ENCODE measurements around the gene SPRED2.
"Not testable (repeated sequence)": the region's sequence is repeated elsewhere in the genome, so short reads cannot be mapped to it uniquely, and the experiment has no call there.

SPRED2 gene

GRCh38 chr2:65334714-65335113 is 97.7 kb downstream of the SPRED2 start:
- no peak for DNase-seq

GRCh38 chr2:65331336-65332025 is 100.9 kb downstream of the SPRED2 start:
- no peak for DNase-seq

- DNase-seq: no peak
These were observed 102.9 kb downstream of the SPRED2 start for GRCh38 chr2:65329525-65329924.

- DNase-seq: no peak
These were observed 106.1 kb downstream of the SPRED2 start for GRCh38 chr2:65326276-65326675.

GRCh38 chr2:65325066-65325465 is 107.3 kb downstream of the SPRED2 start:
- no peak for DNase-seq

- DNase-seq: no peak
These were observed 111.5 kb downstream of the SPRED2 start for GRCh38 chr2:65320946-65321345.

DNA sequence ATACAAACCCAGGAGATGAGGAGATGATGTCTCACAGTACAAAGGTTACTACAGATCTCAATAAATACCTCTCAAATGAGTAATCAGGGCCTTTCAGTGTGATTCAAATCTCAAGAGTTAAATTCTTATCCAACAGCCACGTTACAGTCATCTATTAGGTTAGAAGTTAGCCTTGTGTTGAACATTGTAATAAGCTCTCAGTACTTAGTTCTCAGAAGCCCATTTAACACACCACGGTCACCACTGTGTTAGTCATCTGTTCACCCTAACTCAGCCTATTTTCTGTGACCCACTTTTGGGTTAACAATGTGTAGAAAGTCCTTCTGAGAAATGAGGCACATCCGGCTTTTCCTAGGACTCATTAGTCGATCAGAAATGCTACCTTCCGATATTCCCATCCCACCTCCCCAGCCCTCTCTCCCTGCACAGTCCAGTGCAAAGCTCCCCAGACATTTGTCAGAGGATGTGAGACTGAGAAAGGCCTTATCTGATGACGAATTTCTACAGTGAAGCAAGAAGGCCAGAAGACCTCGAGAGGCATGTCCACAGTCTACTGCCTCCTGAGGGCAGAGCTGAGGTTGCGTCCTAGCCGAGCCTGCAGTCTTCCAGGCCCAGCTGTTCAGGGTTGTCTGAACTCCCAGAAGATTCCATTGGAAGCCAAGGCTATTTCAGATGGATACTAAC is 112.2 kb downstream of the SPRED2 start:
- no peak for DNase-seq

DNA sequence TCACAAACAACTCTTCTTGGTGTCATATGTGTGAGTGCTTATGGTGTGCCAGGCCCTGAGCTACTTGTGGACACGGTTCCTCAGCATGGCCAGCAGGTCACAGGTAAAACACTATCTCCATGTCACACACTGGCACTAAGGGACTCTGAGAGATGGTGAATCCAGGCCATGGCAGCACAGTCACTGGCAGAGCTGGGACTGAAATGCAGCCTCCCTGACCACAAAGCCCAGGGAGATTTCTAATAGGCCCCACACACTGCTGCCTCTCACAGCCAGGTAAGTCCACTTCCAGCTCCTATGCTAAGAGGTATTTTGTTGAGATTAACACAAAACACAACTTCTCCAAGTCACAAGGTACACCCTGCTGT is 112.7 kb downstream of the SPRED2 start:
- no peak for DNase-seq

- no peak for DNase-seq
These were observed 113.2 kb downstream of the SPRED2 start for GRCh38 chr2:65319072-65319673.

DNA sequence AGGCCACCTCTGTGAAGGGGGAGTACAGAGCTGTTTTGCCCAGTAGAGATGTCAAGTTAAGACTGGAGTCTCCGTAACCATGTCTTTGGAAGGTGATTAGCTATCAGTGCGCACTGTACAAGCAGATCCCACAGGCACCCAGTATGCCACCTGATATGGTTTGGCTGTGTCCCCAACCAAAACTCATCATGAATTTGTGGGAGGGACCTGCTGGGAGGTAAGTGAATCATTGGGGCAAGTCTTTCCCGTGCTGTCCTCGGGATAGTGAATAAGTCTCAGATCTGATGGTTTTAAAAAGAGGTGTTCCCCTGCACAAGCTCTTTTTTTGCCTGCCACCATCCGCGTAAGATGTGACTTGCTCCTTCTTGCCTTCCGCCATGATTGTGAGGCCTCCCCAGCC is 114.6 kb downstream of the SPRED2 start:
- no peak for DNase-seq

- DNase-seq: not testable (repeated sequence)
These were observed 115.0 kb downstream of the SPRED2 start for GRCh38 chr2:65317351-65317750.

GRCh38 chr2:65316072-65316471 is 116.3 kb downstream of the SPRED2 start:
- no peak for DNase-seq

GRCh38 chr2:65314801-65315441 is 117.5 kb downstream of the SPRED2 start:
- DNase-seq: no peak

GRCh38 chr2:65313954-65314256 is 118.5 kb downstream of the SPRED2 start:
- no peak for DNase-seq

DNA sequence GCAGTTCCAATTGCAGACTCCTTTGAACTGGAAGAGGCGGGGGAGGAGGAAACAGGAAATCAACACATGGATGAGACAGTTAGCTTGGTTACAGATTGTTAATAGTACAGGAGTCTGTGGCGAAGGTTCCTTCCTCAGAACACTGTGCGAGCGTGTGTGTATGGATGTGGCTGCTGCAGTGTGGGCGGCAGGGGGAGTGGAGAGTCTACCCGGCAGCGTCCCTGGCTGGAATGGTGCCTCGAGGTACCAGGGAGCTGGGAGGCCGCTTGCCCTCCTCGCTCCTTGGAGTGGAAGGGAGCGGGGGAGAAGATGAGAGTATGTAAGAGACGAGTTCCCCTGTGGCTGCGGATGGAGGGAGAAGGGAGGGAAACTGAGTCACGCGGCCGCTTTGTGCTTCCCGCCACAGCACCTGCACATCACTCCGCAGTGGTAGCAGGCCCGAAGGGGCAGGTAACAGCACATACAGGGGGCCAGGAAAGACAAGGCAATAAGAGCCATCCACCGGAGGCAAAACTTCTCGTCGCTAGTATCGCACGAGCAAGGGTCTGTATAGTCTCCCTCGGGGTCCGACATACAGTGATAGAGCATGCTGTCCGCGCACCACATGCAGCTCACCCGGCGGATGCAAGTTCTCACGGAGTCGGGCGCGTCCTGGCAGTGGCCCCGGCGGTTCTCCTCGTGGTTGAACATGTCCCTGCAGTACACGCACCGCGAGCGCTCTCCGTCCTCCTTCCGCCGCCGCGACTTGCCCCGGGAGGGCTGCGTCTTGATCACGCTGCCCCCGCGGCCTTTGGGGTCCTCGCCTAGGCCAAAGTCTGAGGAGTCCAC is 119.1 kb downstream of the SPRED2 start:
- DNase-seq: no peak

DNA sequence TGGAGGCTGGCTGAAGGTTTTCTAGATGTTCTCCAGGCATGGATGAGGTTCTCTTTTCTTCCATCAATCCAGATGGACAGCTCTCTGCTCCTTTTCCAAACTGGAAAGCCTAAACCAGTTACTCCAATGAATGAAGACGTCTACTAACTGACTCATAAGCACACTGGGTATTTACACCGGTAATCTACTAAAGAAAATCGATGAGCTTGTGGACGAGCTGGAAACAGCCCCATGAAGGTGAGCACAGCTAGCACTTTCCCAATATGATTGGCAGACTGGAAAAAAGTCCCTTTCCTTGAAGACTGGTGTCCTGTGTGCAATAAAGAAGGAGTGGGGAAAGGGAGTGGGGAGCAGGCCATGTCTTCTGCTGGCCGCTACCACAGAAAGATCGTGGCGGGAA is 120.8 kb downstream of the SPRED2 start:
- no peak for DNase-seq

DNA sequence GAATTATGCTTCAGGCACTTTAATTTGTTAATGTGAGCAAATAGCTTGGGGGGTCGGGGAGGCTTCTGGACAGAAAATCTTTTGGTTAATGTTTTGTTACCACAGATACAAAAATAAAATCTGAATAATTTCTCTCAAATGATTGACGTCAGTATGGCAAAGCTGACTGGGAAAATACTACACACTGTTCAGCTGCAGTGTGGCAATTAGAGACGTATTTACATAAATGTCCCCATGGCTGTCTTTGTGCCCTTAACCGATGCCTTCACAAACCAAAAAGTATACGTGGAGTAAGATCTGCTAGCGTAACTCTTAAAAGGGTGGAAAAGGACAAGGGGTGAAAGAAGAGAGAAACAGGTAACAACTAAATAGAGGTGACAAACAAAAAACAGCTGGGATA is 121.3 kb downstream of the SPRED2 start:
- no peak for DNase-seq

DNA sequence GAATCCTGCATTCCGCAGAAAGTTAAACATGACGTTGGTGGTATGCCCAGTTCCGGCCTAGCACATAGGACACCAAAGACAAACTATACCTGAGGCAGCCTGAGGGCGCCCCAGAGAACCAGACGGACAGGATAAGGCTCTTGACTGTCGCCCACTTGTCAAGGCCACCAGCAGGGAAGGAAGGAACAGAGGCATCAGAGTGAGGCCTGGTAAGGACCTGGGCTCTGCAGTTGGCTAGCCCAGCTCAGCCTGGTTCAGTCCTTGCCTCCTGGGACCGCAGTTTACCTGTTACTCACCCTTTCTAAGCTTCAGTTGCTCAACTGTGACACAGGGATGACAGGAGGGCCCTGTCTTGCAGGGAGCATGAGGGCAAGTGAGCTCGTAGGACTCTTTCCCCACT is 122.7 kb downstream of the SPRED2 start:
- DNase-seq: no peak

DNA sequence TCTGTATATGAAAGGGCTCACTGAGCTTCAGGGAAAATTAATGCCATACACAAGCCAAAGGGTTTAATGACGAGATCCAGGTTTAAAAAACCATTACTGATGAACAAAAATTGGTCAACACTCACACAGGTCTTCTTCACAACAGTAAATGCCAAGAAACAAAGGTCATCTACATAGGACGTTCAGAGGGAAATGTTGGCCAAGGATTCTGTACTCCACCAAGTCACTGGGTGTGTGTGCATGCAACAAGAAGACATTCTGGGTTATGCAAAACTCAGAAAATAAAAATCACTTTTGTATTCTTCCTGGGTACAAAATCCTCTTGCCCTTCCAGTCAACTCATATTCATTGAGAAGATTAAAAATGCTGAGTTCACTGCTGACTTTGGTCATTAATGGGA is 126.5 kb downstream of the SPRED2 start:
- no peak for DNase-seq

DNA sequence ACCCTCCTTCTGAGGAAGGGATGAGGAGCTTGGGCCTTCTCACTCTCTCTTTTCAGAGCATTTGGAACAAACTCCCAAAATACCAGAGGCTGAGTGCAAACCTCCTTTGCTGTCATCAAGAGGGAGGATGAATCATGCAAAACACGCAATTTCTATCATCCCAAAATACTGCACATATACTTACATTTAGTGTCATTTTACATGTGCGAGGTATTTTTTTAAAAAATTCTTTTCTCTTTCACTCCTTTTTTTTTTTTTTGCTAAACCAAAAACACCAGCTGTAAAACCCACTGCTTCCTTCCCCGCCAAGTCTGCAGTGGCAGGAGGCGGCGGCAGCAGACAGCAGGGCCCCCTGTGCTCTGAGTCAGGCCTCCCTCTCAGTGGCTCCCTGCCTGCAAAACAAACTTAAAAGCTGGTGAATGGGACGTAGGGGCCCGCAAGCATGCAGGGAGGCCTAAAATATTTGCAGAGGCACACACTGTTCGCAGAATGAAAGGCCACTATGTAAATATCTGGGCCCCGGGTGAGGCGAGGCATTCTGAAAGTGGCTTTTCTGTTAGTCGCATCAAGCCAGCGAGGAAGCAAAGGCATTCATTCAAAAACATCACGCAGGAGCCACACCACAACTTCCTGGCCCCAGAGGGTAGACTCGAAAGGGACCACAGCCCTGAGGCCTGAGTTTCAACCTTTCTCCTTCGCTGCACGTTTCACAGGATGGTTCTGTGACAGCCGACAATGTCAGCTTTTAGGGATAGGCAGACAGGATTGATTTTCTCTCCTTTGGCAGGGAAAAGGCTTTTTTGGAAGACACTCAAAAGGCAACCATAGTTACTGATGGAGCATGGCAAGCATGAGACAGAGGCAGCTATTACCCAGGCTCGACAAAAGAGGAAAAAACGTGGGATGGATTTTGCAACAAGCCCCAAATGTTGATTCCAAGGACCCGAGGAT is 131.4 kb downstream of the SPRED2 start:
- DNase-seq: peak; percentile 49

DNA sequence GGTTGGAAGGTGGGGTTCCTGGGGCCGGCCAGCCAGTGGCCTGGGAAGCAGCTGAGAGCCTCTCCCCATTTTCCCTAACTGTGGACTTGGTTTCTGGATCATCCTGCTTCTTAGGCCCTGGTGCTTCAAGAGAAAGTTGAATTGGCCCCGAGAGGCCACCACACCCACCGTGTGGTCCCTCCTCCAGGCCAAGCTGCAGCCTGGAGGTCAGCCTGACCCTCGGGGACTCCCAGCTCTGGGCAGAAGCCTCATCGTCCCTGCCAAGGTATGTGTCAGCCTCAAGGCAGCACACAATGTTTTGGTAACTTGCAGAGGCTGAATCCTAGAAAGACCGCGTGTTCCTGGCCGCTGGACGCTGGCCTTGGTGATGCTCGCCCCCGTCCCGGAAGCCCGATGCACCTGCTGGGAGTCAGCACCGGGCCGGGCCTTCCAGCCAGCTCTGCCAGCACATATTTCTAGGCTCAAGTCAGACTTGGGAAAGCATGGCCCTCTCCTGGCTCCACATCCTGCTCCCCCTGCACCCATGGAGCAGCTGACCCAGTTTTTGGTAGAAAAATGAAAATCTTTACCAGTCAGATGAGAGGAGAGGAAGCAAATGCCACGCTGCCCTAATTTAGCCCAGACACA is 132.2 kb downstream of the SPRED2 start:
- no peak for DNase-seq

GRCh38 chr2:65299246-65299645 is 133.2 kb downstream of the SPRED2 start:
- DNase-seq: no peak

All from activated CD4-positive, alpha-beta T cell treated with anti-CD3 and anti-CD28 coated beads for 1 hour (primary cell).